WTC11 (cell line): Measurements from ENCODE around the gene NBEA. TPM values are rescaled to one million over a fixed set of nuclear protein-coding genes. Genes with fewer than 3 reads are reported as not detected.

Experiments used
- ATAC-seq: fragments of 200-7000 bp; cut with Tn5 transposase; 2 replicates; pipeline ENCODE4 v1.10.0; 2021; ENCODE audit warnings: mild to moderate bottlenecking, moderate library complexity
- CTCF ChIA-PET: fragments of 300-600 bp; sonication (Branson Sonifier 250); formaldehyde crosslinking; loops from one replicate; lab custom pipeline; 2021; ENCODE audit warnings: antibody characterized with exemption; lab: Charles Lee
- POLR2A ChIA-PET: fragments of 350-600 bp; sonication (Branson Sonifier 250); formaldehyde crosslinking; loops from one replicate; lab custom pipeline; 2021; ENCODE audit warnings: antibody characterized with exemption; lab: Charles Lee
- DNase-seq: peaks from one replicate; pipeline ENCODE4 v3.0.0; 2021; ENCODE audit warnings: low spot score
- H3K27ac Mint-ChIP-seq: 2 replicates; pipeline ENCODE4 v1.8.0; 2021; ENCODE audit warnings: mixed read lengths
- H3K27me3 Mint-ChIP-seq: 2 replicates; pipeline ENCODE4 v1.8.0; 2021; ENCODE audit warnings: low read depth, mild to moderate bottlenecking, moderate library complexity, mixed read lengths
- H3K36me3 Mint-ChIP-seq: 2 replicates; pipeline ENCODE4 v1.8.0; 2021; ENCODE audit warnings: mixed read lengths
- H3K4me1 Mint-ChIP-seq: 2 replicates; pipeline ENCODE4 v1.8.0; 2022; ENCODE audit warnings: mixed read lengths
- H3K4me3 Mint-ChIP-seq: 2 replicates; pipeline ENCODE4 v1.8.0; 2021; ENCODE audit warnings: mild to moderate bottlenecking, moderate library complexity, mixed read lengths
- H3K9me3 Mint-ChIP-seq: 2 replicates; pipeline ENCODE4 v1.8.0; 2021; ENCODE audit warnings: mixed read lengths
- CBFB ChIP-seq: sonication (generic); formaldehyde crosslinking; IDR thresholded peaks from 2 replicates; pipeline ENCODE4 v1.8.1; 2022; ENCODE audit warnings: mild to moderate bottlenecking, low read depth, missing genetic modification reagents
- CREB1 ChIP-seq: sonication (generic); formaldehyde crosslinking; IDR thresholded peaks from 2 replicates; pipeline ENCODE4 v1.8.0; 2023; ENCODE audit warnings: mild to moderate bottlenecking, missing genetic modification reagents
- CREM ChIP-seq: sonication (generic); formaldehyde crosslinking; IDR thresholded peaks from 2 replicates; pipeline ENCODE4 v1.8.1; 2022; ENCODE audit warnings: mild to moderate bottlenecking, missing genetic modification reagents, moderate library complexity
- ETV6 ChIP-seq: sonication (generic); formaldehyde crosslinking; IDR thresholded peaks from 2 replicates; pipeline ENCODE4 v1.8.1; 2022; ENCODE audit warnings: mild to moderate bottlenecking, missing genetic modification reagents
- FOXK1 ChIP-seq: sonication (generic); formaldehyde crosslinking; IDR thresholded peaks from 2 replicates; pipeline ENCODE4 v1.8.0; 2022; ENCODE audit warnings: mild to moderate bottlenecking, moderate library complexity, missing genetic modification reagents
- GRHL2 ChIP-seq: fragments of 250-450 bp; sonication (Bioruptor Pico); IDR thresholded peaks from 2 replicates; pipeline ENCODE4 v1.8.0; 2022; ENCODE audit warnings: mild to moderate bottlenecking, moderate library complexity; ENCODE audit not compliant: insufficient replicate concordance, severe bottlenecking
- GTF2I ChIP-seq: fragments of 250-450 bp; sonication (Bioruptor Pico); conservative IDR thresholded peaks from 2 replicates; pipeline ENCODE4 v1.4.0; 2021; ENCODE audit warnings: mild to moderate bottlenecking
- HMGA2 ChIP-seq: fragments of 250-450 bp; sonication (Bioruptor Pico); IDR thresholded peaks from 2 replicates; pipeline ENCODE4 v1.4.0; 2021; ENCODE audit warnings: mild to moderate bottlenecking, moderate library complexity
- KAT7 ChIP-seq: sonication (generic); formaldehyde crosslinking; IDR thresholded peaks from 2 replicates; pipeline ENCODE4 v1.8.1; 2023; ENCODE audit warnings: missing genetic modification reagents, mild to moderate bottlenecking, borderline replicate concordance
- NFYB ChIP-seq: sonication (generic); formaldehyde crosslinking; conservative IDR thresholded peaks from 2 replicates; pipeline ENCODE4 v1.8.0; 2022; ENCODE audit warnings: low read depth, missing genetic modification reagents
- NR3C1 ChIP-seq: sonication (generic); formaldehyde crosslinking; conservative IDR thresholded peaks from 2 replicates; pipeline ENCODE4 v1.8.1; 2023; ENCODE audit warnings: low read depth, mild to moderate bottlenecking, missing genetic modification reagents
- RELA ChIP-seq: sonication (generic); formaldehyde crosslinking; IDR thresholded peaks from 2 replicates; pipeline ENCODE4 v1.8.1; 2022; ENCODE audit warnings: missing genetic modification reagents, mild to moderate bottlenecking, borderline replicate concordance
- RORB ChIP-seq: fragments of 250-450 bp; sonication (Bioruptor Pico); IDR thresholded peaks from 2 replicates; pipeline ENCODE4 v1.9.0; 2021; ENCODE audit warnings: mild to moderate bottlenecking
- ZNF138 ChIP-seq: sonication (generic); formaldehyde crosslinking; conservative IDR thresholded peaks from 2 replicates; pipeline ENCODE4 v1.8.1; 2022; ENCODE audit warnings: mild to moderate bottlenecking, moderate library complexity, missing genetic modification reagents
- ZNF317 ChIP-seq: sonication (generic); formaldehyde crosslinking; IDR thresholded peaks from 2 replicates; pipeline ENCODE4 v1.8.1; 2023; ENCODE audit warnings: low read depth, mild to moderate bottlenecking, moderate library complexity, missing genetic modification reagents, borderline replicate concordance
- ZNF396 ChIP-seq: fragments of 250-450 bp; sonication (Bioruptor Pico); IDR thresholded peaks from 2 replicates; pipeline ENCODE4 v1.8.0; 2021; ENCODE audit warnings: mild to moderate bottlenecking, moderate library complexity, borderline replicate concordance
- ZNF423 ChIP-seq: fragments of 250-450 bp; sonication (Bioruptor Pico); IDR thresholded peaks from 2 replicates; pipeline ENCODE4 v2.1.2; 2022; ENCODE audit warnings: mild to moderate bottlenecking, moderate library complexity
- ZNF671 ChIP-seq: fragments of 250-450 bp; sonication (Bioruptor Pico); IDR thresholded peaks from 2 replicates; pipeline ENCODE4 v1.8.0; 2021; ENCODE audit warnings: mild to moderate bottlenecking
- total RNA-seq: library from RNA; stranded (reverse); gene quantifications from 3 replicates; pipeline ENCODE4 v1.2.3, GENCODE V29; 2021
- TF ChIP-seq, protein P1 (sequence below): sonication (generic); formaldehyde crosslinking; IDR thresholded peaks from 2 replicates; pipeline ENCODE4 v1.8.1; 2022; ENCODE audit warnings: mild to moderate bottlenecking, missing genetic modification reagents, moderate library complexity, borderline replicate concordance
- TF ChIP-seq, protein P2 (sequence below): sonication (generic); formaldehyde crosslinking; IDR thresholded peaks from 2 replicates; pipeline ENCODE4 v1.8.1; 2023; ENCODE audit warnings: mild to moderate bottlenecking, missing genetic modification reagents
- TF ChIP-seq, protein P3 (sequence below): sonication (generic); formaldehyde crosslinking; IDR thresholded peaks from 2 replicates; pipeline ENCODE4 v1.8.1; 2022; ENCODE audit warnings: missing genetic modification reagents, borderline replicate concordance
- TF ChIP-seq, protein P4 (sequence below): sonication (generic); formaldehyde crosslinking; IDR thresholded peaks from 2 replicates; pipeline ENCODE4 v1.8.0; 2022; ENCODE audit warnings: mild to moderate bottlenecking, missing genetic modification reagents
- TF ChIP-seq, protein P5 (sequence below): sonication (generic); formaldehyde crosslinking; IDR thresholded peaks from 2 replicates; pipeline ENCODE4 v1.8.0; 2022; ENCODE audit warnings: mild to moderate bottlenecking, missing genetic modification reagents
- TF ChIP-seq, protein P6 (sequence below): sonication (generic); formaldehyde crosslinking; IDR thresholded peaks from 2 replicates; pipeline ENCODE4 v1.8.1; 2022; ENCODE audit warnings: low read depth, missing genetic modification reagents, borderline replicate concordance
- TF ChIP-seq, protein P7 (sequence below): sonication (generic); formaldehyde crosslinking; IDR thresholded peaks from 2 replicates; pipeline ENCODE4 v1.8.1; 2022; ENCODE audit warnings: low read depth, mild to moderate bottlenecking, moderate library complexity, missing genetic modification reagents, borderline replicate concordance

Gene NBEA
- total RNA-seq, 1 experiment from 2014 or later, result 20.9 TPM

DNA sequence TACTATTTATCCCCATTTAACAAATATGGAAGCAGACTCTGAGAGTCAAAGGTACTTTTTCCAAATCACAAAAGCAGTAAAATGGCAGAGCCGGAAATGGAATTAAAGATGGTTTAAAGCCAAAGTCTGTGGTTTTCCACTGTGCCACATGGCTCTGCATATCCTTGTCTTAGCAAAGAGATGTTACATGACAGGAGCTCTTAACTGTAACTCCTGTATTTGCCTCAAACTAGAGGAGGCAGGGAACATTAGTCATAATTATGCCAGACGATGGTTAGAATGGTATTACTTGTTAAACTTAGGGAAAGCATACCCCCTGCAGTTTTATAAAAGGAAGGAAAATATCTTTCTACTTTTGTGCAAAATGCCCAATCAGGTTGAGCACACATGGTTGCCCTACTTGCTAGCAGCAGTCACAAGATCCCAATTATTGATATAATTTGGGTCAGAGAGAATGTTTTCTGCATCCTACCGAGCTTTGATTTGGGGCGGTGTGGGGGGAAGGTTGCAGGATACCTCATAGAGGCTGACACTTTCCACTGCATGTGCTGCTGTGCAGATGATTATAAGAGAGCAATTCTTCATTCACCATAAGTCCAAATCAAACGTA, 576.4 kb downstream of the NBEA start:
- Mint-ChIP-seq H3K27me3 (no peaks in the 10 kb centered on the region), H3K9me3 (peaks cover 5% of the 10 kb centered on the region), H3K36me3 (peaks cover 5% of the 10 kb centered on the region), H3K4me1 (peaks cover 17% of the 10 kb centered on the region), H3K4me3 (no peak overlapping the region), H3K27ac (no peak overlapping the region)
- CTCF ChIA-PET, result no interaction called here
- POLR2A ChIA-PET, result no interaction called here
- TF ChIP-seq, protein P1, sequence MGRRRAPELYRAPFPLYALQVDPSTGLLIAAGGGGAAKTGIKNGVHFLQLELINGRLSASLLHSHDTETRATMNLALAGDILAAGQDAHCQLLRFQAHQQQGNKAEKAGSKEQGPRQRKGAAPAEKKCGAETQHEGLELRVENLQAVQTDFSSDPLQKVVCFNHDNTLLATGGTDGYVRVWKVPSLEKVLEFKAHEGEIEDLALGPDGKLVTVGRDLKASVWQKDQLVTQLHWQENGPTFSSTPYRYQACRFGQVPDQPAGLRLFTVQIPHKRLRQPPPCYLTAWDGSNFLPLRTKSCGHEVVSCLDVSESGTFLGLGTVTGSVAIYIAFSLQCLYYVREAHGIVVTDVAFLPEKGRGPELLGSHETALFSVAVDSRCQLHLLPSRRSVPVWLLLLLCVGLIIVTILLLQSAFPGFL (CRISPR knock-in tag), result no peak
- TF ChIP-seq ZNF138 (CRISPR knock-in tag) (no peak), HMGA2 (CRISPR knock-in tag) (no peak), RELA (CRISPR knock-in tag) (no peak), KAT7 (CRISPR knock-in tag) (no peak), NR3C1 (CRISPR knock-in tag) (no peak), ZNF671 (no peak), CBFB (CRISPR knock-in tag) (no peak), NFYB (no peak), ZNF317 (CRISPR knock-in tag) (no peak), ETV6 (CRISPR knock-in tag) (no peak), ZNF423 (CRISPR knock-in tag) (no peak), ZNF396 (CRISPR knock-in tag) (no peak), CREM (CRISPR knock-in tag) (no peak)
- TF ChIP-seq, protein P2, sequence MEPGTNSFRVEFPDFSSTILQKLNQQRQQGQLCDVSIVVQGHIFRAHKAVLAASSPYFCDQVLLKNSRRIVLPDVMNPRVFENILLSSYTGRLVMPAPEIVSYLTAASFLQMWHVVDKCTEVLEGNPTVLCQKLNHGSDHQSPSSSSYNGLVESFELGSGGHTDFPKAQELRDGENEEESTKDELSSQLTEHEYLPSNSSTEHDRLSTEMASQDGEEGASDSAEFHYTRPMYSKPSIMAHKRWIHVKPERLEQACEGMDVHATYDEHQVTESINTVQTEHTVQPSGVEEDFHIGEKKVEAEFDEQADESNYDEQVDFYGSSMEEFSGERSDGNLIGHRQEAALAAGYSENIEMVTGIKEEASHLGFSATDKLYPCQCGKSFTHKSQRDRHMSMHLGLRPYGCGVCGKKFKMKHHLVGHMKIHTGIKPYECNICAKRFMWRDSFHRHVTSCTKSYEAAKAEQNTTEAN, result no peak
- TF ChIP-seq, protein P3, sequence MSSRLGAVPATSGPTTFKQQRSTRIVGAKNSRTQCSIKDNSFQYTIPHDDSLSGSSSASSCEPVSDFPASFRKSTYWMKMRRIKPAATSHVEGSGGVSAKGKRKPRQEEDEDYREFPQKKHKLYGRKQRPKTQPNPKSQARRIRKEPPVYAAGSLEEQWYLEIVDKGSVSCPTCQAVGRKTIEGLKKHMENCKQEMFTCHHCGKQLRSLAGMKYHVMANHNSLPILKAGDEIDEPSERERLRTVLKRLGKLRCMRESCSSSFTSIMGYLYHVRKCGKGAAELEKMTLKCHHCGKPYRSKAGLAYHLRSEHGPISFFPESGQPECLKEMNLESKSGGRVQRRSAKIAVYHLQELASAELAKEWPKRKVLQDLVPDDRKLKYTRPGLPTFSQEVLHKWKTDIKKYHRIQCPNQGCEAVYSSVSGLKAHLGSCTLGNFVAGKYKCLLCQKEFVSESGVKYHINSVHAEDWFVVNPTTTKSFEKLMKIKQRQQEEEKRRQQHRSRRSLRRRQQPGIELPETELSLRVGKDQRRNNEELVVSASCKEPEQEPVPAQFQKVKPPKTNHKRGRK (CRISPR knock-in tag), result no peak
- TF ChIP-seq, protein P4, sequence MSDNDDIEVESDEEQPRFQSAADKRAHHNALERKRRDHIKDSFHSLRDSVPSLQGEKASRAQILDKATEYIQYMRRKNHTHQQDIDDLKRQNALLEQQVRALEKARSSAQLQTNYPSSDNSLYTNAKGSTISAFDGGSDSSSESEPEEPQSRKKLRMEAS (CRISPR knock-in tag), result no peak
- TF ChIP-seq, protein P5, sequence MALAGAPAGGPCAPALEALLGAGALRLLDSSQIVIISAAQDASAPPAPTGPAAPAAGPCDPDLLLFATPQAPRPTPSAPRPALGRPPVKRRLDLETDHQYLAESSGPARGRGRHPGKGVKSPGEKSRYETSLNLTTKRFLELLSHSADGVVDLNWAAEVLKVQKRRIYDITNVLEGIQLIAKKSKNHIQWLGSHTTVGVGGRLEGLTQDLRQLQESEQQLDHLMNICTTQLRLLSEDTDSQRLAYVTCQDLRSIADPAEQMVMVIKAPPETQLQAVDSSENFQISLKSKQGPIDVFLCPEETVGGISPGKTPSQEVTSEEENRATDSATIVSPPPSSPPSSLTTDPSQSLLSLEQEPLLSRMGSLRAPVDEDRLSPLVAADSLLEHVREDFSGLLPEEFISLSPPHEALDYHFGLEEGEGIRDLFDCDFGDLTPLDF, result no peak
- DNase-seq (no peak), ATAC-seq (no peak)

DNA sequence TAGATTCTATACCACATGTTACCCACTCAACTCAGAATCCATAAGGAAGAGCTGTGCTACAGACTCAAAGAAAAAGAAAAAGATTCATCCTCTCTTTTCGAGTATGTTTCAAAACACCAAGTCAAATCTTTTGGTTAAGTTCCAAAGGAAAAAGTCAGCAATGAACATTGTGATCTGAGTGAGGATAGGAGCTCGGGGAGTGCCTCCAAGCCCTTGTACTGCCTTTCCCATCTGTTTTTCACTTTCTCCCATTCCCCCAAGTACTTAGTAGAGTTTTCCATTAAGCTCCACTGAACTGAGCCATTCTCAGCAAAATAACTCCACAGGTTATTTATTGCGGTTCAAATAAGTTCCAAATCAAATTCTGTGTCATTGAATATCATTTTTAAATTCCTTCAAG, 582.1 kb downstream of the NBEA start:
- DNase-seq, result no peak
- peaks cover 5% of the 10 kb centered on the region for H3K36me3 Mint-ChIP-seq
- CTCF ChIA-PET, result no interaction called here
- TF ChIP-seq, protein P5, result no peak
- TF ChIP-seq GRHL2 (CRISPR knock-in tag) (no peak), RORB (CRISPR knock-in tag) (no peak), FOXK1 (CRISPR knock-in tag) (no peak), ETV6 (CRISPR knock-in tag) (no peak), GTF2I (CRISPR knock-in tag) (no peak), CREB1 (no peak), NR3C1 (CRISPR knock-in tag) (no peak)
- TF ChIP-seq, protein P1 (CRISPR knock-in tag), result no peak
- TF ChIP-seq, protein P6, sequence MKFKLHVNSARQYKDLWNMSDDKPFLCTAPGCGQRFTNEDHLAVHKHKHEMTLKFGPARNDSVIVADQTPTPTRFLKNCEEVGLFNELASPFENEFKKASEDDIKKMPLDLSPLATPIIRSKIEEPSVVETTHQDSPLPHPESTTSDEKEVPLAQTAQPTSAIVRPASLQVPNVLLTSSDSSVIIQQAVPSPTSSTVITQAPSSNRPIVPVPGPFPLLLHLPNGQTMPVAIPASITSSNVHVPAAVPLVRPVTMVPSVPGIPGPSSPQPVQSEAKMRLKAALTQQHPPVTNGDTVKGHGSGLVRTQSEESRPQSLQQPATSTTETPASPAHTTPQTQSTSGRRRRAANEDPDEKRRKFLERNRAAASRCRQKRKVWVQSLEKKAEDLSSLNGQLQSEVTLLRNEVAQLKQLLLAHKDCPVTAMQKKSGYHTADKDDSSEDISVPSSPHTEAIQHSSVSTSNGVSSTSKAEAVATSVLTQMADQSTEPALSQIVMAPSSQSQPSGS (CRISPR knock-in tag), result no peak
- TF ChIP-seq, protein P7, sequence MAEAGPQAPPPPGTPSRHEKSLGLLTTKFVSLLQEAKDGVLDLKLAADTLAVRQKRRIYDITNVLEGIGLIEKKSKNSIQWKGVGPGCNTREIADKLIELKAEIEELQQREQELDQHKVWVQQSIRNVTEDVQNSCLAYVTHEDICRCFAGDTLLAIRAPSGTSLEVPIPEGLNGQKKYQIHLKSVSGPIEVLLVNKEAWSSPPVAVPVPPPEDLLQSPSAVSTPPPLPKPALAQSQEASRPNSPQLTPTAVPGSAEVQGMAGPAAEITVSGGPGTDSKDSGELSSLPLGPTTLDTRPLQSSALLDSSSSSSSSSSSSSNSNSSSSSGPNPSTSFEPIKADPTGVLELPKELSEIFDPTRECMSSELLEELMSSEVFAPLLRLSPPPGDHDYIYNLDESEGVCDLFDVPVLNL (CRISPR knock-in tag), result no peak

More for the DNA sequence above, 582.1 kb downstream of the NBEA start:
- no peak for ATAC-seq
- H3K27me3 Mint-ChIP-seq, result no peaks in the 10 kb centered on the region
- POLR2A ChIA-PET, result interaction anchor here (0.5 kb wide), 1 partner anchor 11 kb away, joined by 4 read pairs; no protein-coding TSS in a partner anchor
- H3K4me3 Mint-ChIP-seq, result no peak overlapping the region
- H3K9me3 Mint-ChIP-seq, result peaks cover 5% of the 10 kb centered on the region
- no peak overlapping the region for H3K27ac Mint-ChIP-seq
- H3K4me1 Mint-ChIP-seq, result no peaks in the 10 kb centered on the region
